HS-27A (cell line): Measurements from ENCODE around the gene CNNM2.
"Not testable (repeated sequence)": the region's sequence is repeated elsewhere in the genome, so short reads cannot be mapped to it uniquely, and the experiment has no call there.

Source experiments
- DNase-seq: peaks from one replicate; pipeline ENCODE4 v3.0.0-alpha.2; 2012; ENCODE audit warnings: low read depth, missing footprints

The CNNM2 gene

GRCh38 chr10:102926842-102927241 is 8.7 kb downstream of the CNNM2 start:
- DNase-seq = no peak

GRCh38 chr10:102927311-102928010 is 9.4 kb downstream of the CNNM2 start:
- DNase-seq = no peak

GRCh38 chr10:102928442-102928841 is 10.3 kb downstream of the CNNM2 start:
- not testable (repeated sequence) for DNase-seq

GRCh38 chr10:102930720-102931119 is 12.6 kb downstream of the CNNM2 start:
- no peak for DNase-seq

GRCh38 chr10:102931643-102932042 is 13.5 kb downstream of the CNNM2 start:
- no peak for DNase-seq

- no peak for DNase-seq
These were observed 17.4 kb downstream of the CNNM2 start for GRCh38 chr10:102935505-102935904.

- DNase-seq = no peak
These were observed 18.0 kb downstream of the CNNM2 start for GRCh38 chr10:102935939-102936605.

GRCh38 chr10:102941401-102941800 is 23.3 kb downstream of the CNNM2 start:
- no peak for DNase-seq

- no peak for DNase-seq
These were observed 27.4 kb downstream of the CNNM2 start for GRCh38 chr10:102945449-102945848.

GRCh38 chr10:102945962-102946361 is 27.9 kb downstream of the CNNM2 start:
- DNase-seq = no peak

GRCh38 chr10:102946992-102947391 is 28.9 kb downstream of the CNNM2 start:
- no peak for DNase-seq

GRCh38 chr10:102948176-102948575 is 30.1 kb downstream of the CNNM2 start:
- no peak for DNase-seq

GRCh38 chr10:102948786-102949185 is 30.7 kb downstream of the CNNM2 start:
- no peak for DNase-seq

GRCh38 chr10:102949916-102950315 is 31.8 kb downstream of the CNNM2 start:
- DNase-seq = no peak

GRCh38 chr10:102951316-102951715 is 33.2 kb downstream of the CNNM2 start:
- no peak for DNase-seq

GRCh38 chr10:102959360-102959759 is 41.3 kb downstream of the CNNM2 start:
- no peak for DNase-seq

GRCh38 chr10:102960157-102960556 is 42.1 kb downstream of the CNNM2 start:
- no peak for DNase-seq

- no peak for DNase-seq
These were observed 44.2 kb downstream of the CNNM2 start for GRCh38 chr10:102962267-102962666.

GRCh38 chr10:102962951-102963755 is 45.1 kb downstream of the CNNM2 start:
- no peak for DNase-seq

GRCh38 chr10:102963756-102964025 is 45.6 kb downstream of the CNNM2 start:
- no peak for DNase-seq

GRCh38 chr10:102964064-102964463 is 46.0 kb downstream of the CNNM2 start:
- not testable (repeated sequence) for DNase-seq

- no peak for DNase-seq
These were observed 46.6 kb downstream of the CNNM2 start for GRCh38 chr10:102964713-102965112.

- no peak for DNase-seq
These were observed 47.3 kb downstream of the CNNM2 start for GRCh38 chr10:102965311-102965851.
